Thyroid gland (tissue), 4 donors: ENCODE data around the gene HK3. TPM values are rescaled to one million over a fixed set of nuclear protein-coding genes. Genes with fewer than 3 reads are reported as not detected.

Experiments used
- DNase-seq, 2 donors: peaks; one replicate each; pipeline ENCODE4 v3.0.0-alpha.2; 2019
- H3K27ac ChIP-seq, 3 donors: fragments of 200-600 bp; sonication (generic); 1 replicate in 2 of 3; 2 replicates in 1 of 3; pipeline ENCODE4 v1.5.1; 2016 to 2019; ENCODE audit warnings: mild to moderate bottlenecking in 1 of 3, moderate library complexity in 1 of 3
- H3K27me3 ChIP-seq: fragments of 200-600 bp; sonication (generic); one replicate; pipeline ENCODE4 v1.5.1; 2019
- H3K36me3 ChIP-seq, 2 donors: fragments of 200-600 bp; sonication (generic); one replicate each; pipeline ENCODE4 v1.5.1; 2016 to 2019
- H3K4me1 ChIP-seq, 2 donors: fragments of 200-600 bp; sonication (generic); one replicate each; pipeline ENCODE4 v1.5.1; 2017 to 2019
- H3K4me3 ChIP-seq, 3 donors: fragments of 200-600 bp; sonication (generic); replicated peaks in 1 of 3; 1 replicate in 2 of 3; 2 replicates in 1 of 3; pipeline ENCODE4 v1.5.1; 2016; ENCODE audit warnings: mild to moderate bottlenecking in 1 of 3
- H3K9me3 ChIP-seq: fragments of 200-600 bp; sonication (generic); one replicate; pipeline ENCODE4 v1.5.1; 2017
- CTCF ChIP-seq, 6 experiments: fragments of 200-600 bp in 3 of 6; fragments of 450-650 bp in 3 of 6; sonication (generic) in 3 of 6; IDR thresholded peaks; one replicate each; pipeline ENCODE4 v1.5.1; 2016 to 2019; ENCODE audit warnings: antibody characterized with exemption in 6 of 6, mild to moderate bottlenecking in 2 of 6, inconsistent platforms in 1 of 6, moderate library complexity in 1 of 6
- POLR2A ChIP-seq, 2 donors: fragments of 450-650 bp; IDR thresholded peaks; one replicate each; pipeline ENCODE4 v1.6.1; 2017; ENCODE audit warnings: antibody characterized with exemption in 2 of 2, mild to moderate bottlenecking in 2 of 2, moderate library complexity in 1 of 2
- WGBS, 2 donors: methylation state at CpG; one replicate each; pipeline ENCODE4 v1.1.5; 2017; 5-methylcytosine and 5-hydroxymethylcytosine counted together
- intact Hi-C: fragments of 100-400 bp; cut with DNase I; formaldehyde crosslinking; loops from one replicate; pipeline ENCODE4 v1.15.1; 2023
- total RNA-seq, 4 donors: library from RNA; depleted of rRNA; stranded (reverse); fragments of >200 nt; gene quantifications; one replicate each; pipeline ENCODE4 v1.2.3, GENCODE V29; 2016

Gene HK3
- total RNA-seq, 4 donors from 2014 or later: 0.67 to 3.1 (median 2.1) TPM

GRCh38 chr5:176883700-176884570 lies 15.2 kb downstream of the HK3 start:
- H3K4me1 ChIP-seq: no peaks in the 10 kb centered on the region

GRCh38 chr5:176882567-176882903 lies 16.6 kb downstream of the HK3 start:
- no peak for TF ChIP-seq POLR2A (IDR thresholded peaks at IDR 0.05)
- no peak for TF ChIP-seq CTCF (IDR thresholded peaks at IDR 0.05)
- intact Hi-C loops: no loop called here
- no peaks in the 10 kb centered on the region for H3K36me3 ChIP-seq
- H3K4me1 ChIP-seq: no peaks in the 10 kb centered on the region
- no peak for DNase-seq
- no peak overlapping the region for H3K27ac ChIP-seq
- H3K4me3 ChIP-seq: no peak overlapping the region
- WGBS, 2 donors: 58 to 61% methylated on average over 5 to 6 of the region's 6 CpGs
- H3K9me3 ChIP-seq: no peaks in the 10 kb centered on the region
- H3K27me3 ChIP-seq: no peaks in the 10 kb centered on the region

More at GRCh38 chr5:176883700-176884570, 15.2 kb downstream of the HK3 start:
- no peak for TF ChIP-seq POLR2A (IDR thresholded peaks at IDR 0.05)
- no peak for TF ChIP-seq CTCF (IDR thresholded peaks at IDR 0.05)
- no peaks in the 10 kb centered on the region for H3K36me3 ChIP-seq
- no peak overlapping the region for H3K27ac ChIP-seq
- intact Hi-C loops: no loop called here
- H3K9me3 ChIP-seq: no peaks in the 10 kb centered on the region
- no peaks in the 10 kb centered on the region for H3K27me3 ChIP-seq
- 84 to 93% methylated on average over 11 to 17 of the region's 17 CpGs for WGBS, 2 donors
- DNase-seq: no peak
- H3K4me3 ChIP-seq: no peak overlapping the region

- no peak for DNase-seq
- no peak overlapping the region for H3K4me3 ChIP-seq
- intact Hi-C loops: no loop called here
- H3K27me3 ChIP-seq: no peaks in the 10 kb centered on the region
- TF ChIP-seq POLR2A (IDR thresholded peaks at IDR 0.05): no peak
- TF ChIP-seq CTCF (IDR thresholded peaks at IDR 0.05): no peak
- H3K36me3 ChIP-seq: no peaks in the 10 kb centered on the region
- H3K9me3 ChIP-seq: no peaks in the 10 kb centered on the region
- no peak overlapping the region for H3K27ac ChIP-seq
- WGBS, 2 donors: 76 to 86% methylated on average over 15 to 24 of the region's 25 CpGs
- no peaks in the 10 kb centered on the region for H3K4me1 ChIP-seq
Measured at GRCh38 chr5:176881816-176882566, 17.2 kb downstream of the HK3 start.

- H3K27ac ChIP-seq: no peak overlapping the region
- DNase-seq: no peak
- no peaks in the 10 kb centered on the region for H3K27me3 ChIP-seq
- WGBS, 2 donors: 88 to 91% methylated on average over 14 to 21 of the region's 28 CpGs
- no peaks in the 10 kb centered on the region for H3K4me1 ChIP-seq
- no peaks in the 10 kb centered on the region for H3K36me3 ChIP-seq
- intact Hi-C loops: no loop called here
- H3K4me3 ChIP-seq: no peak overlapping the region
- TF ChIP-seq POLR2A (IDR thresholded peaks at IDR 0.05): no peak
- TF ChIP-seq CTCF (IDR thresholded peaks at IDR 0.05): no peak
- H3K9me3 ChIP-seq: no peaks in the 10 kb centered on the region
Measured at GRCh38 chr5:176881021-176881749, 18.0 kb downstream of the HK3 start.
